GM18507 (cell line): ENCODE data around the gene COL11A1.
"Not testable (repeated sequence)": the region's sequence is repeated elsewhere in the genome, so short reads cannot be mapped to it uniquely, and the experiment has no call there.

Experiments used
- DNase-seq: peaks from one replicate; pipeline ENCODE4 v3.0.0; 2011; ENCODE audit warnings: low read depth; ENCODE audit not compliant: insufficient read length; ENCODE audit errors: extremely low spot score
- FAIRE-seq: peaks from 2 replicates; lab custom pipeline; 2011; peaks lifted over from hg19 to GRCh38; lab: Jason Lieb, UNC

Gene COL11A1

DNA sequence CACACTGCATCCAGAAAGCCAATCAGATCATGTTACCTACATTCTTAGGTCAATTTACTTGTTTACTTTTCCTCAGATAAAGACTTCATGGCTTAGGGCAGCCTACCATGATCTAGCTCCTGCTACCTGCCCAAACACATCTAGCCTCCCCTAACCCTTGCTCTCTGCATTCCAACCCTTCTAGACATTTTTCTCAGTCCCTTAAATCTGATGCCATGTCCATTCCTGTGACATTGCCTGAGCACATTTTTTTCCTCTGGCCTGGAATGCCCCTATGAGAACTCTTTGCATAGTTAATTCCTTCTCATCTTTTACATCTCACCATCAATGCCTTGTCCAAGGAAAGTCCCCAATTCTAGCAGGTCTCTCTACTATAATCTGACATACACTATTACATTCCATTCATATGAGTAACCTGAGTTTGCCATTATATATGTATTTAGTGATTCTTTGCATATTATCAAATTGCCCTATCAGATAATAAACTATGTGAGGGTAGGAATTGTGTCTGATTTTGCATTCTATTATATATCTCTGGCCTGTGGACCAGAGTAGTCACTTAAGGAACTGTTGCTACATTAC, 166.9 kb downstream of the COL11A1 start:
- no peak for DNase-seq
- FAIRE-seq = no peak

DNA sequence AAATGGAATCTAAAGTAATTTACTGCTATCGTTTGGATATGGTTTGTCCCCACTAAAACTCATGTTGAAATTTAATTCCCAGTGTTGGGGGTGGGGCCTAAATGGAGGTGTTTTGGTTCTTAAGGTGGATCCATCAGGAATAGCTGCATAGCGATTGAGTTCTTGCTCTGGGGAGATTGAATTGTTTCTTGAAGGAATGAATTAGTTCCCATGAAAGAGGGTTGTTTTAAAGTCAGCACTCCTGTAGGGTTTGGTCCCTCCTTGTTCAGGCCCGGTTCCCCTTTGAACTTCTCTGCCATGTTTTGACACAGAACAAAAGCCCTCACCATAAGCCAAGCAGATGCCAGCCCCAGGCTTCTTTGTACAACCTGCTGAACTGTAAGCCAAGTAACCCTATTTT, 170.9 kb downstream of the COL11A1 start:
- DNase-seq (no peak), FAIRE-seq (no peak)

DNA sequence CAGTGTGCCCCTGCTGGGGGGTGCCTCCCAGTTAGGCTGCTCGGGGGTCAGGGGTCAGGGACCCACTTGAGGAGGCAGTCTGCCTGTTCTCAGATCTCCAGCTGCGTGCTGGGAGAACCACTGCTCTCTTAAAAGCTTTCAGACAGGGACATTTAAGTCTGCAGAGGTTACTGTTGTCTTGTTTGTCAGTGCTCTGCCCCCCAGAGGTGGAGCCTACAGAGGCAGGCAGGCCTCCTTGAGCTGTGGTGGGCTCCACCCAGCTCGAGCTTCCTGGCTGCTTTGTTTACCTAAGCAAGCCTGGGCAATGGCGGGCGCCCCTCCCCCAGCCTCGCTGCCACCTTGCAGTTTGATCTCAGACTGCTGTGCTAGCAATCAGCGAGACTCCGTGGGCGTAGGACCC, 175.0 kb downstream of the COL11A1 start:
- not testable (repeated sequence) for FAIRE-seq, DNase-seq

DNA sequence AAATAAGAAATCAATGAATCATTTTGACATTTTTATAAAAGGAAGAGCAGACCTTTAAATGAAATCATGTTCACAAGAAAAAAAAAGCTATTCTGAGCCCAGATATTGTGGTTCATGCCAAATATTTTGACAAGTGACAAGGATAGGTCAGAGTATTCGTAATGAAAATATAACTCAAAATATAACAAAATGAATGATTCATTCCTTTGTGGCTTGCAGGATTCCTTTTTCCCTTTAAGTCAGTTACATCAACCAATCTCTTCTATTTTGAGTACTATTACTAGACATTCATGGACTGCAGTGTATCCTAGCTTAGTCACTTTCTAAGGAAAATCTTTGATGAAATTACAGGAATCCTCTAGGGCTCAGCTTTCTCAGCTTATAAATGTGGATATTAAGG, 188.7 kb downstream of the COL11A1 start:
- FAIRE-seq = no peak
- DNase-seq = no peak

DNA sequence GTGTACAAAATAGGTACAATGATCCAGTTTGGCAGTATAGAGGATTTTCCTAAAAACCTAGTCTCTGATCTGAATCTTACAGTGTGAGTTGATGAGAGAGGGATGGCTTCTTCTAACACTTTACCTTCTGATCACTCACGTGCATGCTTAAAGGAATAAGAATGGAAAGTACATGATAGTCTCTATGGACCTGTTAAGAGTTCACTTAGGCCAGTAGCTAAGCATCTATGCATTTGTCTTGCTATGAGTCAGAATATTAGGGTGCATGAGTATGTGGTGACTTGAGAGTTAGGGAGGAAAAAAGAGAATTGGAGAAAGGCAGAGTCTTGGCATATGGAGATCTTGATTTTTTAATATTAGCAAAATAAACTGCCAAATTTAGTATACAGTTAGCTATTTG, 206.3 kb downstream of the COL11A1 start:
- DNase-seq (no peak), FAIRE-seq (no peak)

DNA sequence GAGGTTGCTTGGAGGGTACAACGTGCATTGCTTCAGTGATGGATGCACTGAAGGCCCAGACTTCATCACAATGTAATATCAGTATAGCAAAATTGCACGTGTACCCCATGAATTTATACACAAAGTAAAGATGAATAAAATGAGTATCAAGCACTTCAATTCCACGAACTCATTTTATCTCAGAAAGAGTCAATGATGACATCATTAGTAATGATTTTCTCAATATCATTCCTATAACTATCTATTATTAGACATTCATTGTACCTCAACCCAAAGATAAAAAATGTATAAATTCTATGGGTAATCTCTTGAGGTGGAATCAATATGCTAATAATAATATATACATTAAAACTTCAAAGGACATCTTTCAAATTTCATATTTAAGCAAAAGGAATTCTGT, 208.4 kb downstream of the COL11A1 start:
- FAIRE-seq = no peak

DNA sequence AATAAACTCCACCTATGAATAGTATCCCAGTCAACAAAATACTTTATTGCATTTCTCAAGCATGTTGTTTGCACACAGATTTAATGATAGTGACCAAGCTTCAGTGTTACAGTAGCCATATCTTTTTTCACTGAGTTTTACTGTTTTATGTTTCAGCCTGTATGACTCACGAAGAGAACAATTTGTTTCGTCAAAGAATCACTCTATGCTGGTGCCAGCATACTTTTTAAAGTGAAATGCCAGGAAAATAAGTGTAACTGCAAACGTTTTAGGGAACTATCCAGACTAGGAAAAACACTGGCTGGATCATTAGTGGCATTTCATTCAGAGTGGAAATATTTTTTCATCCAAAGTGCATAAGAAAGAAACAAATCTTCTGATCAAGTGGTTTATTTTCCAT, 210.8 kb downstream of the COL11A1 start:
- FAIRE-seq (no peak), DNase-seq (no peak)

More for the DNA sequence above, 208.4 kb downstream of the COL11A1 start:
- DNase-seq = no peak

DNA sequence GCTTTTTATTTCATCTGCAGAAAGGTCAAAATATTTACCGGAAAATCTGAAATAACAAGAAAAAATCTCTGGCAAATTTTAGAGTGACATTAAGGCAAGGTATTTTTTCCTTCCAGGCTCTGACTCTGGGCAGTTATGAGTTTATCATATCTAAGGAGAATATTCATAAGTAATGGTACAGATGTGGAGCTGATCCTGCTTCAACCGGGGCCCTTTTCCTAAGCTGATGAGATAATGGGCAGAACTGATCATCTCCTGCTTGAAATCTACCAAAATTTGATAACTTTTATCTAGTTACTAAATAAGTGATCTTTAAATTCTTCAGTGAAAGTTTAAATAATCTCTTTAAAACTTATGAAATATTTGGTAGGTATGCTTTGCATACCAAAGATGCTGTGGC, 211.6 kb downstream of the COL11A1 start:
- no peak for DNase-seq
- FAIRE-seq = no peak

DNA sequence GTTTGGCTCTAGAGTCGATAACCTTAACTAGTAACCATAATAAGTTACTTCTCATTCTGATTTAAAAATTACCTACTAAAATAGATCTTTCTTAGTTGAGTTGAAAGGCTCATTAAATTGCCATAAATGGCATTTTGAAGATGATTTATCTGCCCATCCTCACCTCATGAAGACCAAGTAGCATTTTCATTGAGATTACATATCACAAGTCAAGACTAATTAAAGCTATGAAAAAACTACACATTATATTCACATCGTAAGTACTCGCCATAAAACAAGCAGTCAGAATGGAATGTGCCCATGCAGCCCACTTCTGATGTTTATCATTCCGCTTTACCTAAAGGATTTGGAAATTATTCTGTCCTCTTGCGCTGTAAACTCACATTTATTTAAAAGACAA, 212.0 kb downstream of the COL11A1 start:
- DNase-seq (no peak), FAIRE-seq (no peak)

DNA sequence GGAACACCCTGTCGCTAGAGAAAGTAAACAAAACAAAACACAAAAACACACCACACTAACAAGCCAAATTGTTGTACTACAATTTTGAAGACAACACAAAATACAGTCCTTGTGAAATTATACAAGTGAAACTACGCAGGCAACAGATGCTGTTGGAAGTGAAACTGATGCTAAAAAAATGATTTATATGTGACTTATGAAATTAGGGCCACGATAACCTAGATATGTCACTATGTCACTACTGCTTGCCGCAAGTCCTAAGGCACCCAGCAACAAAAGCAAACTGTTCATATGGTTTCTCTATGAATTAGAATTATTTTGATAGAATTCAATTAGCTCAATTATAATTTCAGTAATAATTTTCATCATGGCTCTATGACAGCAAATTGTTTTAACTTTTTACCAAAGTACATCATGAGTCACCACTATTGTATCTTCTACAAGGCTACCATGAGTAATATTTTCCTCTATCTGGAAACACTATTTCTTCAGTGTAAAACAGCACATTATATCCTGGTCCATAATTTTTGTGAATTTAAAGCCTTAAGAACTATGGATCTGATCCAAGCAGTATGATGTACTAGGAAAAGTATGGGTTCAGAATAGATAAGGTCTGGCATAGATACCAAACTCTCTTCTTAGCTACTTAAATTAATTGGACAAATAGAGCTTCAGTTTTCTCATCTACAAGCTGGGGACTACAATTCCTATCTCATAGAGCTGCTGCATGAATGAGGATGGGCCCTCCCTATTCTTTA, 216.3 kb downstream of the COL11A1 start:
- DNase-seq (no peak), FAIRE-seq (no peak)

DNA sequence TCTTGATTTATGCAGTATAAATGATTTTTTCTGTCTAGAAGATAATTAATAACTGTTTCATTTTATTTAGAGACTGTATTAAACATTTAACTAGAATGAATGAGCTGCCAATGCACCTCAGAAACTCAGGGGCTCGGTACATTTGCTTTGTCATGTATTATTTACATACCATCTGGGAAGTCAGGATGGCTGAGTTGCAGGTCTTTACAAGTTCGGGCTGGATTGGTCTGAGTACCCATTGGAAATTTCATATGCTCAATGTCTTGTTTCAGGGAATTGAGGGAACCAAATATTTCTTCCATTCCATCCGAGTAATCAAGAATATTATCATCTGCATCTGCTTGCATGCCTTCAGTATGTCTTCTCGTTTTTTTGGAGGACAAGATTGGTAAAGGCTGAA, 221.7 kb downstream of the COL11A1 start:
- FAIRE-seq (no peak), DNase-seq (no peak)

DNA sequence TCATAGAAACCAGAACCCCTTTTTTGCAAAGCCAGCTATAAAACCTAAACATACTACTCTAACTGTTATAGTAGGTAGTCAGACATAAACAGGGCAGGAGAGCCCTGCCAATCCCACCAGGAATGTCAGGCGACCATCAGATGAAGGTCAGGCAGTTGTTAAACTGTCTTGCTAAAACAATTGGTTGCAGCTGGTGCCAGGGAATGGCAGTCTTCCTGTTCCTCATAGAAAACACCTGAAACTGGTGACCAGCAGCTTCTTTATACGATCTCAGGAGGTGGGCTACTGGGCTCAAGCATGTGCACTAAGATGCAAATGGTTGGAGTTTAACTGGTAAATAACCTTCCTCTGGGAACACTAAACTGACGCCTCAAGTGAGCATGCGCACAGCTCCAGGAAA, 224.1 kb downstream of the COL11A1 start:
- FAIRE-seq (no peak), DNase-seq (no peak)

DNA sequence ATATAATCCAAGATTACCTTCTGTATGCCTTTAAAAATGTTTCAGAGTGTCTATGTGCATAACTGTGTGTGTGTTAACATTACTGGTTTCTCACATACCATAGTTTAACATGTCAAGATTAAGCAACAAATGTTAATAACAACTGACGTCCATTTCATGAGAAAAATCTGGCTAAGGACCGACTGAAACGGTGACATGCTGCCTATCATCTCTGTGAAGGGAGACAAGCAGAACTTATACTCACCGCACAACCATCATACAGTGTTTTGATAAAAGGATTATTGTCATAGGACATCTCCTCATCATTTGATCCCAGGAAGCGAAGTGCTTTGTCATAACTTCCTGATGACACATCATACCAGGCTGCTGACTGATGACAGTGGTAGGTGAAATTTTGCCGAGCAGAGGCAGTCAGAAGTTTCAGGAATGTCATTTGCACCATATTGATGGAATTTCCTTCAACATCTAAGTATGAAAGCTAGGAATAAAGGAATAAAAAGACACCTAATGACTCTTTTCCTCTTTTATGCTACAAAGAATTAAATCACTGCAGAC, 228.8 kb downstream of the COL11A1 start:
- no peak for DNase-seq
- FAIRE-seq = no peak

DNA sequence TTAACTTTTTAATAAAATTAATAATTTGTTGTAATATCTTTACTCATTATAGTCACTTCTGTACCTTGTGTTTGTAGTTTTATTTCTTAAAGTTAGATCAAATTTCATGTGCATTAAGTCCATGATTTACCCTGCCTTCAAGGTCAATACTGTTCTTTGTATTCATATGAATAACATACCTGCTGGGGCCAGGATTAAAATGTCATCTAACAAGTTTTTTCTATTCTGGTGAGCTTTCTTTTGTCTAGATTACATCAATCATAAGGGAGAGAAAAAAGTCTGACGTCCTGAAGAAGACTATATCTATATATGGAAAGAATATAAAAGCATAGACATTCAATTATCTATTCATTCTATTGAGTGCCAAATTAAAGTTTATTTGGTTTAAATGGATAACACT, 232.6 kb downstream of the COL11A1 start:
- DNase-seq (no peak), FAIRE-seq (no peak)

DNA sequence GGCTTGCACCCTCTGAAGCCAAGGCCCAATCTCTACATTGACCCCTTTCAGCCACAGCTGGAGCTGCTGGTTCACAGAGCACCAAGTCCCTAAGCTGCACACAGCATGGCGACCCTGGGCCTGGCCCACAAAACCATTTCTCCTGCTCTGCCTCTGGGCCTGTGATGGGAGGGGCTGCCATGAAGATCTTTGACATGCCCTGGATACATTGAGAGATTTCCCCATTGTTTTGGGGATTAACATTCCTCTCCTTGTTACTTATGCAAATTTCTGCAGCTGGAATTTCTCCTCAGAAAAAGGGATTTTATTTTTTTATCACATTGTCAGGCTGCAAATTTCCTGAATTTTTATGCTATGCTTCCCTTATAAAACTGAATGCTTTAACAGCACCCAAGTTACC, 235.8 kb downstream of the COL11A1 start:
- DNase-seq (no peak), FAIRE-seq (no peak)

DNA sequence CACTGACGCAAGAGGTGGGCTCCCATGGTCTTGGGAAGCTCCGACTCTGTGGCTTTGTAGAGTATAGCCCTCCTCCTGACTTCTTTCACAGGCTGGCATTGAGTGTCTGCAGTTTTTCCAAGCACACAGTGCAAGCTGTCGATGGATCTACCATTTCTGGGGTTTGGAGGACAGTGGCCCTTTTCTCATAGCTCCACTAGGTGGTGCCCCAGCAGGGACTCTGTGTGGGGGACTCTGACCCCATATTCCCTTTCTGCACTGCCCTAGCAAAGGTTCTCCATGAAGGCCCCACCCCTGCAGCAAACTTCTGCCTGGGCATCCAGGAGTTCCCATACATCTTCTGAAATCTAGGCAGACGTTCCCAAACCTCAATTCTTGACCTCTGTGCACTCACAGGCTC, 236.2 kb downstream of the COL11A1 start:
- no peak for FAIRE-seq

DNA sequence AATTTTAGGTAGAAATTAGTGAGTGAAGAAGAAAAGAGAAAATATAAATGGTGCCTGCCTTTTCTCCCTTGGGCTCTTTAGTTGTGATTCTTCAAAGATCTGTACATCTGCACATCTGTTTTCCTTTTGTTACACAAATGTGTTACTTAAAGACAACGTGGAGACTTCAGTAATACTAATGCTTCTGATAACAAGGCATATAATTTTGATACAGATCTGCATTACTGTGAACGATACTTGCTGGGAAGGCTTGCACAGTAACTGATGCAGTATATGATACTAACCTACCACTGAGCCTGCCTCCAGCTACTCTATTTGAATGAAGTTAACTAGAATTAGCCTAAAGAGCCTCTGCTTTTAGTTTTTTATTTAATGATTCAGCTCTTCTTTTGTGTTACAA, 244.6 kb downstream of the COL11A1 start:
- FAIRE-seq (no peak), DNase-seq (no peak)

More for the DNA sequence above, 236.2 kb downstream of the COL11A1 start:
- DNase-seq = no peak

DNA sequence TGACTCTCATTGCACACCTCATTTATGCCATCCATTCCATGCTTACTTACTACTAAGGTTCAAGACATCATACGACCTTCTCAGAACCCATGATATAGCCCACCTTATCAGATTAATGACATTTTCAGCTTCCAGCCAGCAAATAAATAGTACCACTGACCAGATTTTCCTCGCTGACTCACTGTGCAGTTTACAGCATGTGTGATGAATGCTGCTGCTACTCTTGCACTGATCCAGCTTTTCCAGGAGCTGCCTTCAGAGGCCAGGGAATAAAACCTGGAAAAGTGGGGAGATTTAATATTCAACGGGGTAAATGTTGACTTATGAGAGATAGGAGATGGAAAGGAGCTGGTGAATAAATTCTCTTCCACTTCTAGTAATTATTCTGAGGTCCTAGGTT, 247.1 kb downstream of the COL11A1 start:
- FAIRE-seq (no peak), DNase-seq (no peak)

DNA sequence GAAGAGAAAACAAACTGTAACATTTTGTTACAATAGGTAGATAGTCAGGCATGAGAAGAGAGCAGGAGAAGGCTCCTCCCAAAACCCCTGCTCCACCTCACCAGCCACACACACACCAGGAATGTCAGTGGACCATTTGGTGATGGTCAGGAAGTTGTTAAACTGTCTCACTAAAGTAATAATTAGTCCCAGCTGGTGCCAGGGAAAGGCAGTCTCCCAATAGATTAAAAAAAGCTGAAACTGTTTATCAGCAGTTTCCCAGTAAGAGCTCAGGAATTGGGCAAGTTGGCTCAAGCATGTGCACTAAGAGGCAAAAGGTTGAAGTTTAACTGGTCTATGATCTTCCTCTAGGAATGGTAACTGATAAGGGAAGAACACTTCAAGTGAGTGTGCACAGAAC, 249.6 kb downstream of the COL11A1 start:
- DNase-seq (no peak), FAIRE-seq (no peak)

DNA sequence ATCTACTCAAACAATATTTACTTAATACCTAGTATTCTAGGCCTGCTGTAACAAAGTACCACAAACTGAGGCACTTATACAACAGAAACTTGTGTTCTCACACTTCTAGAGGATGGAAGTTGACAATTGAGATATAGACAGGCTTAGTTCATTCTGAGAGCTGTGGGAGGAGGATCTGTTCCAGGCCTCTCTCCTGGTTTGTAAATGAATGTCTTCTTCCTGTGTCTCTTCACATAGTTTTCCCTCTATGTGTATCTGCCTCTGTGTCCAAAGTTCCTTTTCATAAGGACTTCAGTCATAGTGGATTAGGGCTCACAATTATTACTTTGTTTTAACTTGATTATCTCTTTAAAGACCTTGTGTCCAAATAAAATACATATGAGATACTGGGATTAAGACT, 251.1 kb downstream of the COL11A1 start:
- DNase-seq = no peak
- FAIRE-seq = no peak

DNA sequence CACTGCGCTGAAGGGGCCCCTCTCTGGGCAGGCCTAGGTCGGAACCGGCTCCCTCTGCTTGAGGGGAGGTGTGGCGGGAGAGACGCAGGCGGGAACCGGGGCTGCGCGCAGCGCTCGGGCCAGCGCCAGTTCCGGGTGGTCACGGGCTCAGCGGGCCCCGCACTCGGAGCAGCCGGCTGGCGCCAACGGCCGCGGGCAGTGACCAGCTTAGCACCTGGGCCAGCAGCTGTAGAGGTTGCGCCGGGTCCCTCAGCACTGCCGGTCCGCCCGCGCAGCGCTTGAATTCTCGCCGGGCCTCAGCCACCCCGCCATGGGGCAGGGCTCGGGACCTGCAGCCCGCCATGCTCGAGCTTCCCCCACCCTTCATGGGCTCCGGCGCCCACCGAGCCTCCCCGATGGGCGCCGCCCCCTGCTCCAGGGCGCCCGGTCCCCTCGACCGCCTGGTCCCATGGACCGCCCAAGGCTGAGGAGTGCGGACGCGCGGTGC, 254.6 kb downstream of the COL11A1 start:
- DNase-seq (no peak), FAIRE-seq (no peak)
